HG03066 (cell line): ENCODE measurements around the gene SACM1L.
"Not testable (repeated sequence)": the region's sequence is repeated elsewhere in the genome, so short reads cannot be mapped to it uniquely, and the experiment has no call there.

Experiments used
- ATAC-seq: cut with Tn5 transposase; IDR thresholded peaks from one replicate; pipeline ENCODE4 v1.9.1; 2021; ENCODE audit warnings: low read depth; ENCODE audit not compliant: unreplicated experiment

Gene SACM1L

GRCh38 chr3:45690336-45691035, 1.3 kb downstream of the SACM1L start:
- ATAC-seq, result no peak

- no peak for ATAC-seq
These were observed 2.6 kb downstream of the SACM1L start for GRCh38 chr3:45691842-45692241.

GRCh38 chr3:45692866-45693265, 3.7 kb downstream of the SACM1L start:
- no peak for ATAC-seq

- no peak for ATAC-seq
These were observed 4.8 kb downstream of the SACM1L start for GRCh38 chr3:45693941-45694521.

GRCh38 chr3:45695166-45695565, 6.0 kb downstream of the SACM1L start:
- ATAC-seq, result not testable (repeated sequence)

GRCh38 chr3:45700570-45701073, 11.4 kb downstream of the SACM1L start:
- no peak for ATAC-seq

- ATAC-seq, result no peak
These were observed 12.1 kb downstream of the SACM1L start for GRCh38 chr3:45701172-45701867.

GRCh38 chr3:45704301-45704943, 15.2 kb downstream of the SACM1L start:
- ATAC-seq, result no peak

GRCh38 chr3:45705839-45706808, 16.9 kb downstream of the SACM1L start:
- no peak for ATAC-seq

- no peak for ATAC-seq
These were observed 22.7 kb downstream of the SACM1L start for GRCh38 chr3:45711931-45712330.

GRCh38 chr3:45712434-45713110, 23.4 kb downstream of the SACM1L start:
- no peak for ATAC-seq

- no peak for ATAC-seq
These were observed 26.7 kb downstream of the SACM1L start for GRCh38 chr3:45715945-45716344.

GRCh38 chr3:45716790-45717336, 27.7 kb downstream of the SACM1L start:
- no peak for ATAC-seq

- no peak for ATAC-seq
These were observed 30.7 kb downstream of the SACM1L start for GRCh38 chr3:45719655-45720487.

GRCh38 chr3:45724911-45725310, 35.7 kb downstream of the SACM1L start:
- ATAC-seq, result no peak

GRCh38 chr3:45729614-45730013, 40.4 kb downstream of the SACM1L start:
- no peak for ATAC-seq

GRCh38 chr3:45730409-45731154, 41.4 kb downstream of the SACM1L start:
- ATAC-seq, result no peak

GRCh38 chr3:45736707-45737106, 47.5 kb downstream of the SACM1L start:
- no peak for ATAC-seq
